HCT116 (cell line): ENCODE results near the gene SEMA4B. TPM values are rescaled to one million over a fixed set of nuclear protein-coding genes. Genes with fewer than 3 reads are reported as not detected.

Experiments used
- ATAC-seq: fragments of 200-7000 bp; cut with Tn5 transposase; 2 replicates; pipeline ENCODE4 v1.9.1; 2020; ENCODE audit warnings: mild to moderate bottlenecking, moderate library complexity
- BruUV-seq: library from RNA; stranded (reverse); fragments of 400-500 nt; replicated peaks from 2 replicates; lab custom pipeline; 2021; lab: Mats Ljungman, UMichigan
- CTCF ChIA-PET: fragments of 300-600 bp; sonication (Branson Sonifier 250); formaldehyde crosslinking; loops from one replicate; lab custom pipeline; 2021; ENCODE audit warnings: antibody characterized with exemption; lab: Charles Lee
- POLR2A ChIA-PET: fragments of 300-600, 350-600 bp; sonication (Branson Sonifier 250); formaldehyde crosslinking; loops from one replicate; lab custom pipeline; 2021; ENCODE audit warnings: antibody characterized with exemption; lab: Charles Lee
- RAD21 ChIA-PET, 2 experiments: fragments of 300-600 bp; sonication (Branson Sonifier 250); formaldehyde crosslinking; loops; one replicate each; lab custom pipeline; 2023; ENCODE audit warnings: low total read pairs in 2 of 2; ENCODE audit not compliant: uncharacterized antibody in 2 of 2, unreplicated experiment in 2 of 2, low non-redundant PET in 1 of 2; lab: Charles Lee
- DNase-seq: peaks from one replicate; pipeline ENCODE4 v3.0.0-alpha.2; 2010; ENCODE audit warnings: low read depth, low spot score
- H2AFZ ChIP-seq: fragments of 200-600 bp; shearing (Covaris generic), sonication (generic); 2 replicates; pipeline ENCODE4 v1.6.1; 2017; ENCODE audit warnings: low read depth, mixed run types, mixed read lengths, antibody characterized with exemption, low read length; ENCODE audit not compliant: poor library complexity, severe bottlenecking
- H3K27ac ChIP-seq: 2 replicates; pipeline ENCODE4 v1.5.1; 2012; ENCODE audit warnings: low read depth, low read length
- H3K27me3 ChIP-seq: fragments of 200-600 bp; sonication (generic); 2 replicates; pipeline ENCODE4 v1.6.1; 2016; ENCODE audit warnings: mixed run types, low read length, mixed read lengths; ENCODE audit not compliant: insufficient read depth
- H3K36me3 ChIP-seq, 2 experiments: fragments of 200-500 bp in 1 of 2; fragments of 200-600 bp in 1 of 2; sonication (Bioruptor generic) in 1 of 2; sonication (generic) in 1 of 2; 2 replicates each; pipeline versions ENCODE4 v1.5.1 to v1.6.1; 2014 to 2016; ENCODE audit warnings: low read length in 2 of 2, inconsistent platforms in 1 of 2, mixed read lengths in 1 of 2, mixed run types in 1 of 2; ENCODE audit not compliant: insufficient read depth in 2 of 2, control insufficient read depth in 1 of 2
- H3K4me1 ChIP-seq, 2 experiments: fragments of 200-600 bp in 1 of 2; sonication (generic) in 1 of 2; 2 replicates each; pipeline versions ENCODE4 v1.5.1 to v1.6.1; 2012 to 2017; ENCODE audit warnings: low read length in 2 of 2, inconsistent platforms in 1 of 2, mild to moderate bottlenecking in 1 of 2, mixed read lengths in 1 of 2, mixed run types in 1 of 2, moderate library complexity in 1 of 2; ENCODE audit not compliant: insufficient read depth in 2 of 2, control insufficient read depth in 1 of 2
- H3K4me2 ChIP-seq: fragments of 200-600 bp; sonication (generic); 2 replicates; pipeline ENCODE4 v1.6.1; 2017; ENCODE audit warnings: mixed run types, low read length, mixed read lengths
- H3K4me3 ChIP-seq, 2 experiments: fragments of 200-600 bp in 1 of 2; sonication (generic) in 1 of 2; replicated peaks in 1 of 2; 2 replicates each; pipeline ENCODE4 v1.5.1; 2011 to 2016; ENCODE audit warnings: low read length in 2 of 2, control low read depth in 1 of 2, low read depth in 1 of 2, mild to moderate bottlenecking in 1 of 2, mixed read lengths in 1 of 2, mixed run types in 1 of 2
- H3K79me2 ChIP-seq: fragments of 200-600 bp; sonication (generic); 2 replicates; pipeline ENCODE4 v1.6.1; 2017; ENCODE audit warnings: mild to moderate bottlenecking, mixed run types, low read length, moderate library complexity, mixed read lengths; ENCODE audit not compliant: insufficient read depth
- H3K9ac ChIP-seq: fragments of 200-600 bp; sonication (generic); 2 replicates; pipeline ENCODE4 v1.6.1; 2016; ENCODE audit warnings: low read length, mixed read lengths
- H3K9me2 ChIP-seq: fragments of 200-600 bp; sonication (generic), shearing (Covaris generic); 2 replicates; pipeline ENCODE4 v1.6.1; 2017; ENCODE audit warnings: mixed run types, mild to moderate bottlenecking, moderate library complexity; ENCODE audit not compliant: insufficient read depth
- H3K9me3 ChIP-seq, 2 experiments: fragments of 200-500 bp in 1 of 2; fragments of 200-600 bp in 1 of 2; sonication (Bioruptor generic) in 1 of 2; sonication (generic) in 1 of 2; 2 replicates each; pipeline ENCODE4 v1.6.1; 2014 to 2017; ENCODE audit warnings: low read length in 2 of 2, mixed read lengths in 2 of 2, inconsistent platforms in 1 of 2, low read depth in 1 of 2, mild to moderate bottlenecking in 1 of 2, mixed run types in 1 of 2, moderate library complexity in 1 of 2; ENCODE audit not compliant: control insufficient read depth in 1 of 2, insufficient read depth in 1 of 2
- H4K20me1 ChIP-seq: fragments of 200-600 bp; sonication (generic), shearing (Covaris generic); 2 replicates; pipeline ENCODE4 v1.6.1; 2017; ENCODE audit warnings: mixed run types, mild to moderate bottlenecking, moderate library complexity; ENCODE audit not compliant: insufficient read depth
- EGR1 ChIP-seq: IDR thresholded peaks from 2 replicates; pipeline ENCODE4 v1.6.1; 2012; ENCODE audit warnings: low read depth
- SRF ChIP-seq: IDR thresholded peaks from 2 replicates; pipeline ENCODE4 v1.6.1; 2012; ENCODE audit warnings: low read depth
- intact Hi-C: fragments of 100-400 bp; cut with micrococcal nuclease; formaldehyde crosslinking; loops from 2 replicates; pipeline ENCODE4 v1.10.0; 2022
- total RNA-seq: library from RNA; stranded (reverse); gene quantifications from one replicate; pipeline ENCODE4 v1.2.1, GENCODE V29; 2021; ENCODE audit not compliant: unreplicated experiment
- TF ChIP-seq, protein P1 (sequence below), 3 experiments: fragments of 200-600 bp in 1 of 3; sonication (generic) in 1 of 3; IDR thresholded peaks in 2 of 3; conservative IDR thresholded peaks in 1 of 3; 2 replicates each; pipeline ENCODE4 v1.5.1; 2012 to 2017; ENCODE audit warnings: low read depth in 2 of 3, low read length in 2 of 3, antibody characterized with exemption in 1 of 3, borderline replicate concordance in 1 of 3, control low read depth in 1 of 3, mild to moderate bottlenecking in 1 of 3, mixed read lengths in 1 of 3, mixed run types in 1 of 3, moderate library complexity in 1 of 3; ENCODE audit not compliant: insufficient read depth in 1 of 3

The SEMA4B gene
- total RNA-seq, 1 experiment from 2014 or later: 98.6 TPM

DNA sequence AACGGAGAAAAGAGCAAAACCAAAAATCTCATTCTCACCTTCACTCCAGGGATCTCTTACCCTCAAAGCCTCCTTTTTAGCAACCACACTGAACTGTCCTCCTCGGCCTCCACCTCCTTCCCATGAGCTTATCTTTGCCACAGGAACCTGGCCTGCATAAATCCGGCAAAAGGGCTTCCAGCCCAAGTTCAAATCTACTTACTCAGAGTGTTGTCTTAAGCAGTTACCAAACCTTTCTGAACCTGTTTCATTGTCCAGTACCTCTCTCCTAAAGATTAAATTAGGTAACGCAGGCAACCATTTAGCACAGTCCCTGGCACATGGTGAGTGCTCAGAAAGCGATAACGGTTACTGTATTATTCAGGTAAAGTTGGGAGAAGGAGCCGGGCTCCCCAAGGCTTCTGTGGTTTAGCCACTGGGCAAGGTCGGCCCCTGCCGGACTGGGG lies 31.8 kb downstream of the SEMA4B start:
- ATAC-seq (no peak), DNase-seq (no peak)
- H3K9ac ChIP-seq: peak overlapping the region; percentile 85
- H4K20me1 ChIP-seq: no peaks in the 10 kb centered on the region
- peak overlapping the region; percentile 67 to 87 for H3K4me3 ChIP-seq
- no peaks in the 10 kb centered on the region for H3K9me3 ChIP-seq
- peaks cover 15% of the 10 kb centered on the region for H3K79me2 ChIP-seq
- H3K27ac ChIP-seq: peak overlapping the region; percentile 69
- ChIA-PET RAD21 (interaction anchor here in 1 of 2 experiments (1.3 kb wide), 2 partner anchors 17 to 90 kb away, joined by 3 to 6 read pairs; no protein-coding TSS in a partner anchor), CTCF (interaction anchor here (0.7 to 2.7 kb wide), 9 partner anchors 10 to 146 kb away, joined by 3 to 26 read pairs (median 5); partner anchors contain the start of gene TTLL13), POLR2A (interaction anchor here (0.9 to 1.9 kb wide), 6 partner anchors 10 to 88 kb away, joined by 3 to 9 read pairs (median 5); no protein-coding TSS in a partner anchor)
- H3K27me3 ChIP-seq: no peaks in the 10 kb centered on the region
- H3K4me1 ChIP-seq: peaks cover 9 to 49% of the 10 kb centered on the region in 2 experiments; a peak in 3 of 4 replicates
- H3K9me2 ChIP-seq: no peaks in the 10 kb centered on the region
- TF ChIP-seq SRF: no peak
- TF ChIP-seq EGR1: no peak
- TF ChIP-seq, protein P1, sequence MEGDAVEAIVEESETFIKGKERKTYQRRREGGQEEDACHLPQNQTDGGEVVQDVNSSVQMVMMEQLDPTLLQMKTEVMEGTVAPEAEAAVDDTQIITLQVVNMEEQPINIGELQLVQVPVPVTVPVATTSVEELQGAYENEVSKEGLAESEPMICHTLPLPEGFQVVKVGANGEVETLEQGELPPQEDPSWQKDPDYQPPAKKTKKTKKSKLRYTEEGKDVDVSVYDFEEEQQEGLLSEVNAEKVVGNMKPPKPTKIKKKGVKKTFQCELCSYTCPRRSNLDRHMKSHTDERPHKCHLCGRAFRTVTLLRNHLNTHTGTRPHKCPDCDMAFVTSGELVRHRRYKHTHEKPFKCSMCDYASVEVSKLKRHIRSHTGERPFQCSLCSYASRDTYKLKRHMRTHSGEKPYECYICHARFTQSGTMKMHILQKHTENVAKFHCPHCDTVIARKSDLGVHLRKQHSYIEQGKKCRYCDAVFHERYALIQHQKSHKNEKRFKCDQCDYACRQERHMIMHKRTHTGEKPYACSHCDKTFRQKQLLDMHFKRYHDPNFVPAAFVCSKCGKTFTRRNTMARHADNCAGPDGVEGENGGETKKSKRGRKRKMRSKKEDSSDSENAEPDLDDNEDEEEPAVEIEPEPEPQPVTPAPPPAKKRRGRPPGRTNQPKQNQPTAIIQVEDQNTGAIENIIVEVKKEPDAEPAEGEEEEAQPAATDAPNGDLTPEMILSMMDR (IDR thresholded peaks at IDR 0.05 in 2 of 3, conservative IDR thresholded peaks at IDR 0.05 in 1 of 3; ENCODE audit: borderline replicate concordance in 1 of 3, insufficient read depth in 1 of 3, low read depth in 2 of 3, low read length in 2 of 3): peak in 1 of 3 experiments; percentile 34; a peak in 1 of 6 replicates
- BruUV-seq: no TSS peak
- intact Hi-C loops: no loop called here
- H3K36me3 ChIP-seq: peaks cover 14 to 30% of the 10 kb centered on the region in 2 experiments
- H2AFZ ChIP-seq: no peak overlapping the region
- peak overlapping the region; percentile 89 for H3K4me2 ChIP-seq
